HCT116 (cell line): ENCODE data around the gene ZNF628.

Experiments used
- CTCF ChIP-seq, 3 experiments: fragments of 200-600 bp in 1 of 3; sonication (generic) in 1 of 3; IDR thresholded peaks in 2 of 3; conservative IDR thresholded peaks in 1 of 3; 2 replicates each; pipeline ENCODE4 v1.5.1; 2012 to 2017; ENCODE audit warnings: low read depth in 2 of 3, low read length in 2 of 3, antibody characterized with exemption in 1 of 3, borderline replicate concordance in 1 of 3, control low read depth in 1 of 3, mild to moderate bottlenecking in 1 of 3, mixed read lengths in 1 of 3, mixed run types in 1 of 3, moderate library complexity in 1 of 3; ENCODE audit not compliant: insufficient read depth in 1 of 3
- EZH2phosphoT487 ChIP-seq: fragments of 200-600 bp; IDR thresholded peaks from 2 replicates; pipeline ENCODE4 v1.6.1; 2018; ENCODE audit warnings: antibody characterized with exemption, borderline replicate concordance

DNA sequence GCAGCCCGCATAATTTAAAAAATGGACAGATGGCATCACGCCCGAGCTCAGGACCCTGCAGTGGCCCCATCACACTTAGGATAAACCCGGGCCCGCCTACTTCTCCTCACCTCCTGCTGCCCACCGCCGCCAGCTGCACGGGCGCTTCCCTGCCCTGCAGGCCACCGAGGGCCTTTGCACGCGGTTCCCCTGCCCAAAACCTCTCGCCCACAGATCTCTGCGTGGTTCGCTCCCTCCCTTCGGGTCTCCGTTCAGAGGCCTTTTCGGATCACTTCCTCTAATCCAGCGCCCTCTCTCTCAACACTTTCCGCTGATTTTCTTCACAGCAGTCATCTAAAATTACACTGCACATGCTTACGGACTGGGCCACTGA lies 35.1 kb upstream of the ZNF628 start:
- no peak for TF ChIP-seq CTCF (IDR thresholded peaks at IDR 0.05 in 2 of 3, conservative IDR thresholded peaks at IDR 0.05 in 1 of 3; ENCODE audit: borderline replicate concordance in 1 of 3, insufficient read depth in 1 of 3, low read depth in 2 of 3, low read length in 2 of 3)
- no peak for TF ChIP-seq EZH2phosphoT487
